Suprapubic skin (tissue), 4 donors: ENCODE data around the gene BANP. TPM values are rescaled to one million over a fixed set of nuclear protein-coding genes. Genes with fewer than 3 reads are reported as not detected.
A peak's percentile ranks its signal among the peaks of the same experiment; 100 is the strongest.
"Not testable (repeated sequence)": the region's sequence is repeated elsewhere in the genome, so short reads cannot be mapped to it uniquely, and the experiment has no call there.

Source experiments
- DNase-seq, 2 donors: peaks; one replicate each; pipeline ENCODE4 v3.0.0-alpha.2; 2019; ENCODE audit warnings: low spot score in 2 of 2
- H3K27ac ChIP-seq: fragments of 200-600 bp; sonication (generic); one replicate; pipeline ENCODE4 v1.5.1; 2019
- H3K27me3 ChIP-seq: fragments of 200-600 bp; sonication (generic); one replicate; pipeline ENCODE4 v1.5.1; 2019
- H3K36me3 ChIP-seq: fragments of 200-600 bp; sonication (generic); one replicate; pipeline ENCODE4 v1.5.1; 2019
- H3K4me1 ChIP-seq: fragments of 200-600 bp; sonication (generic); one replicate; pipeline ENCODE4 v1.5.1; 2019
- H3K4me3 ChIP-seq: fragments of 200-600 bp; sonication (generic); one replicate; pipeline ENCODE4 v1.5.1; 2019; ENCODE audit warnings: mild to moderate bottlenecking
- H3K9me3 ChIP-seq: fragments of 200-600 bp; sonication (generic); one replicate; pipeline ENCODE4 v1.5.1; 2019
- CTCF ChIP-seq, 2 donors: fragments of 200-600 bp in 1 of 2; fragments of 450-650 bp in 1 of 2; sonication (generic) in 1 of 2; IDR thresholded peaks; one replicate each; pipeline ENCODE4 v1.5.1; 2016 to 2019; ENCODE audit warnings: antibody characterized with exemption in 2 of 2, mild to moderate bottlenecking in 1 of 2, moderate library complexity in 1 of 2
- EP300 ChIP-seq: sonication (generic); formaldehyde crosslinking; IDR thresholded peaks from one replicate; pipeline ENCODE4 v1.6.1; 2017; ENCODE audit warnings: antibody characterized with exemption
- POLR2A ChIP-seq, 2 donors: fragments of 450-650 bp; IDR thresholded peaks; one replicate each; pipeline ENCODE4 v1.6.1; 2017; ENCODE audit warnings: antibody characterized with exemption in 2 of 2, mild to moderate bottlenecking in 2 of 2, moderate library complexity in 2 of 2
- POLR2AphosphoS5 ChIP-seq, 3 donors: sonication (generic); formaldehyde crosslinking; IDR thresholded peaks; one replicate each; pipeline ENCODE4 v1.6.1; 2017; ENCODE audit warnings: antibody characterized with exemption in 3 of 3
- WGBS: methylation state at CpG from one replicate; pipeline ENCODE4 v1.1.5; 2018; 5-methylcytosine and 5-hydroxymethylcytosine counted together
- total RNA-seq, 4 donors: library from RNA; depleted of rRNA; stranded (reverse); fragments of >200 nt; gene quantifications; one replicate each; pipeline ENCODE4 v1.1.0, GENCODE V29; 2016

Gene BANP
- total RNA-seq, 4 donors from 2014 or later, result 24.9 to 40.1 (median 26.5) TPM

GRCh38 chr16:88052661-88053060 lies 101.4 kb downstream of the BANP start:
- no peaks in the 10 kb centered on the region for H3K27me3 ChIP-seq
- TF ChIP-seq POLR2A (IDR thresholded peaks at IDR 0.05) (no peak), CTCF (IDR thresholded peaks at IDR 0.05) (no peak), EP300 (no peak), POLR2AphosphoS5 (IDR thresholded peaks at IDR 0.05) (no peak)
- H3K27ac ChIP-seq, result no peak overlapping the region
- no peaks in the 10 kb centered on the region for H3K4me1 ChIP-seq
- WGBS, result 66% methylated on average over 2 of the region's 2 CpGs
- H3K36me3 ChIP-seq, result peaks cover 40% of the 10 kb centered on the region
- H3K4me3 ChIP-seq, result no peak overlapping the region
- DNase-seq, result no peak
- no peaks in the 10 kb centered on the region for H3K9me3 ChIP-seq

- not testable (repeated sequence) for H3K4me1 ChIP-seq, H3K9me3 ChIP-seq, H3K4me3 ChIP-seq, H3K27ac ChIP-seq, DNase-seq, H3K27me3 ChIP-seq
- peaks cover 36% of the 10 kb centered on the region for H3K36me3 ChIP-seq
- 88% methylated on average over 1 of the region's 1 CpG for WGBS
Observed at GRCh38 chr16:88053479-88053878, 102.2 kb downstream of the BANP start.

GRCh38 chr16:88055356-88055755 lies 104.1 kb downstream of the BANP start:
- 98% methylated on average over 7 of the region's 7 CpGs for WGBS
- TF ChIP-seq POLR2A (IDR thresholded peaks at IDR 0.05) (no peak), POLR2AphosphoS5 (IDR thresholded peaks at IDR 0.05) (no peak), CTCF (IDR thresholded peaks at IDR 0.05) (no peak), EP300 (no peak)
- no peak for DNase-seq
- H3K9me3 ChIP-seq, result no peaks in the 10 kb centered on the region
- no peak overlapping the region for H3K4me3 ChIP-seq
- H3K27me3 ChIP-seq, result no peaks in the 10 kb centered on the region
- no peaks in the 10 kb centered on the region for H3K4me1 ChIP-seq
- H3K27ac ChIP-seq, result no peak overlapping the region
- peaks cover 33% of the 10 kb centered on the region for H3K36me3 ChIP-seq

- TF ChIP-seq EP300 (no peak), CTCF (IDR thresholded peaks at IDR 0.05) (no peak), POLR2AphosphoS5 (IDR thresholded peaks at IDR 0.05) (no peak), POLR2A (IDR thresholded peaks at IDR 0.05) (no peak)
- Histone ChIP-seq H3K4me1 (no peaks in the 10 kb centered on the region), H3K4me3 (no peak overlapping the region), H3K27me3 (no peaks in the 10 kb centered on the region), H3K36me3 (peaks cover 30% of the 10 kb centered on the region), H3K27ac (no peak overlapping the region), H3K9me3 (no peaks in the 10 kb centered on the region)
- 85% methylated on average over 4 of the region's 4 CpGs for WGBS
- DNase-seq, result no peak
Observed at GRCh38 chr16:88056212-88056611, 105.0 kb downstream of the BANP start.

- WGBS, result 97% methylated on average over 26 of the region's 26 CpGs
- H3K9me3 ChIP-seq, result no peaks in the 10 kb centered on the region
Observed at GRCh38 chr16:88057656-88058055, 106.4 kb downstream of the BANP start.

More at GRCh38 chr16:88057656-88058055, 106.4 kb downstream of the BANP start:
- H3K27me3 ChIP-seq, result no peaks in the 10 kb centered on the region
- no peak overlapping the region for H3K27ac ChIP-seq
- TF ChIP-seq CTCF (IDR thresholded peaks at IDR 0.05), result no peak
- no peak for TF ChIP-seq EP300
- TF ChIP-seq POLR2A (IDR thresholded peaks at IDR 0.05), result no peak
- no peak for TF ChIP-seq POLR2AphosphoS5 (IDR thresholded peaks at IDR 0.05)
- no peak overlapping the region for H3K4me3 ChIP-seq
- peaks cover under 1% of the 10 kb centered on the region for H3K4me1 ChIP-seq
- peaks cover 27% of the 10 kb centered on the region for H3K36me3 ChIP-seq
- DNase-seq, result peak in 1 of 2 donors; percentile 52
